ENCODE data around the gene SSNA1.

The SSNA1 gene

GRCh38 chr9:137152844-137153405 lies 35.6 kb upstream of the SSNA1 start:
- ChIA-PET CTCF (no interaction called here), POLR2A (no interaction called here)
- no peak for DNase-seq (ENCODE audit: low read depth, low spot score)
- no peak for TF ChIP-seq CTCF (IDR thresholded peaks at IDR 0.05; ENCODE audit: insufficient read depth, low read length, missing control alignments)
- no peak overlapping the region for H3K4me3 ChIP-seq (ENCODE audit: low read depth, low read length)

GRCh38 chr9:137156567-137157375 lies 31.7 kb upstream of the SSNA1 start:
- TF ChIP-seq CTCF (IDR thresholded peaks at IDR 0.05; ENCODE audit: insufficient read depth, low read length, missing control alignments): no peak
- CTCF ChIA-PET: interaction anchor here (0.8 kb wide), 1 partner anchor 80 kb away, joined by 4 read pairs; no protein-coding TSS in a partner anchor
- DNase-seq (ENCODE audit: low read depth, low spot score): no peak
- peak overlapping the region; percentile 50 for H3K4me3 ChIP-seq (ENCODE audit: low read depth, low read length)
- POLR2A ChIA-PET: interaction anchor here (1.2 to 1.7 kb wide), 2 partner anchors 9 to 84 kb away, joined by 3 to 4 read pairs; partner anchors contain the start of gene TUBB4B

- H3K4me3 ChIP-seq (ENCODE audit: low read depth, low read length): no peak overlapping the region
- ChIA-PET POLR2A (interaction anchor here (1.2 to 1.7 kb wide), 2 partner anchors 8 to 83 kb away, joined by 3 to 4 read pairs; partner anchors contain the start of gene TUBB4B), CTCF (no interaction called here)
- TF ChIP-seq CTCF (IDR thresholded peaks at IDR 0.05; ENCODE audit: insufficient read depth, low read length, missing control alignments): no peak
- no peak for DNase-seq (ENCODE audit: low read depth, low spot score)
Observed at GRCh38 chr9:137157618-137158415, 30.7 kb upstream of the SSNA1 start.

GRCh38 chr9:137158625-137159024 lies 29.9 kb upstream of the SSNA1 start:
- POLR2A ChIA-PET: no interaction called here
- DNase-seq (ENCODE audit: low read depth, low spot score): no peak
- no peak overlapping the region for H3K4me3 ChIP-seq (ENCODE audit: low read depth, low read length)
- CTCF ChIA-PET: no interaction called here
- TF ChIP-seq CTCF (IDR thresholded peaks at IDR 0.05; ENCODE audit: insufficient read depth, low read length, missing control alignments): no peak

- TF ChIP-seq CTCF (IDR thresholded peaks at IDR 0.05; ENCODE audit: insufficient read depth, low read length, missing control alignments): no peak
- no peak overlapping the region for H3K4me3 ChIP-seq (ENCODE audit: low read depth, low read length)
- ChIA-PET POLR2A (no interaction called here), CTCF (no interaction called here)
- no peak for DNase-seq (ENCODE audit: low read depth, low spot score)
Observed at GRCh38 chr9:137159105-137160053, 29.1 kb upstream of the SSNA1 start.

Measured in AG04449 (cell line).